DOHH2 (cell line): Measurements from ENCODE around the gene PTPRH.

Experiments used
- EZH2phosphoT487 ChIP-seq: fragments of 200-600 bp; sonication (generic); IDR thresholded peaks from 2 replicates; pipeline ENCODE4 v1.6.1; 2017; ENCODE audit warnings: borderline replicate concordance, mild to moderate bottlenecking, antibody characterized with exemption, low read length, moderate library complexity, mixed read lengths
- TF ChIP-seq, protein P1 (sequence below): fragments of 200-600 bp; sonication (generic); IDR thresholded peaks from one replicate; pipeline ENCODE4 v1.5.1; 2014; ENCODE audit warnings: antibody characterized with exemption, mild to moderate bottlenecking, low read depth, low read length; ENCODE audit not compliant: poor library complexity, severe bottlenecking

DNA sequence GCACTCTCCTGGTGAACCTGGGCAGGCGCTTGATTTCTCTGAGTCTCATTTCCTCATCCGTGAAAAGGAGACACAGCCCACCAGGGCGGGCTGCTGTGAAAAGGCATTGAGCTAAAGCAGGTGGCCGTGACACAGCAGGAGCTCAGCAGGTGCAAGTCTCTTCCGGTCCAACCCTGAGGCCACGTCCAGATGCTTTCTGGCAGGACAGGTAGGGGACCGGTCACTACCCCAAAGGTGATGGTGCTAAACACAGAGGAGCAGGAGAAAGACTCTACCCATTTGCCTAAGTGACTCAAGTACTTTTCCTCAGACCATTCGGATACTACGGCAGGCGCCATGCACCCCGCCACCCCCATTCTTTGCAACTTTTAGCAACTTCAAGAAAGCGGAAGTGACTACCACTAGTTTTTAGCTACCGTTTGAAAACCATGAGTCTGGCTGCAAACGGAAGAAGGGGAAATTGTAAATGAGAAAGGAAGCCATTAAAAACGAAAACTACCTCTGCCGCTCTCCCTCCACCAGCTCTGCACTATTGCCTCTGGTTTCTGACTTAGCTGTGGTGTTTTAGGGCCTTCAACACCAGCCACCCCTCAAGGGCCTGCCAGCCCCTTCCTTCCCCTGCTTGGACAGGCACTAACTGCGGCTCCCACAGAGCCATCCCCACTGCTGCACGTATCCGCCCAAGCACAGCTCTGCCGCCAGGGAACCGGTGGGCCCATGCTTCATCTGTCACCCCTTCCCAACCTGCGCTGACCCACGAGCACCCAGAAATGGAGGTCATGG, 44.7 kb upstream of the PTPRH start:
- TF ChIP-seq, protein P1, sequence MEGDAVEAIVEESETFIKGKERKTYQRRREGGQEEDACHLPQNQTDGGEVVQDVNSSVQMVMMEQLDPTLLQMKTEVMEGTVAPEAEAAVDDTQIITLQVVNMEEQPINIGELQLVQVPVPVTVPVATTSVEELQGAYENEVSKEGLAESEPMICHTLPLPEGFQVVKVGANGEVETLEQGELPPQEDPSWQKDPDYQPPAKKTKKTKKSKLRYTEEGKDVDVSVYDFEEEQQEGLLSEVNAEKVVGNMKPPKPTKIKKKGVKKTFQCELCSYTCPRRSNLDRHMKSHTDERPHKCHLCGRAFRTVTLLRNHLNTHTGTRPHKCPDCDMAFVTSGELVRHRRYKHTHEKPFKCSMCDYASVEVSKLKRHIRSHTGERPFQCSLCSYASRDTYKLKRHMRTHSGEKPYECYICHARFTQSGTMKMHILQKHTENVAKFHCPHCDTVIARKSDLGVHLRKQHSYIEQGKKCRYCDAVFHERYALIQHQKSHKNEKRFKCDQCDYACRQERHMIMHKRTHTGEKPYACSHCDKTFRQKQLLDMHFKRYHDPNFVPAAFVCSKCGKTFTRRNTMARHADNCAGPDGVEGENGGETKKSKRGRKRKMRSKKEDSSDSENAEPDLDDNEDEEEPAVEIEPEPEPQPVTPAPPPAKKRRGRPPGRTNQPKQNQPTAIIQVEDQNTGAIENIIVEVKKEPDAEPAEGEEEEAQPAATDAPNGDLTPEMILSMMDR = no peak
- TF ChIP-seq EZH2phosphoT487 = no peak
